OCI-LY7 (cell line): ENCODE data around the gene PSMD13.

ENCODE experiments used
- CTCF ChIP-seq: fragments of 200-600 bp; sonication (generic); conservative IDR thresholded peaks from 2 replicates; pipeline ENCODE4 v1.5.1; 2014; ENCODE audit warnings: mild to moderate bottlenecking, antibody characterized with exemption, low read length, moderate library complexity, mixed read lengths
- EZH2phosphoT487 ChIP-seq: fragments of 200-600 bp; sonication (generic); IDR thresholded peaks from 2 replicates; pipeline ENCODE4 v1.6.1; 2018; ENCODE audit warnings: low read depth, borderline replicate concordance, mild to moderate bottlenecking, mixed run types, antibody characterized with exemption, low read length, moderate library complexity, mixed read lengths

- no peak for TF ChIP-seq CTCF
- TF ChIP-seq EZH2phosphoT487, result no peak
Observed at GRCh38 chr11:282630-283360, 46.0 kb downstream of the PSMD13 start.
